ENCODE measurements around the gene DIMT1.

Gene DIMT1

DNA sequence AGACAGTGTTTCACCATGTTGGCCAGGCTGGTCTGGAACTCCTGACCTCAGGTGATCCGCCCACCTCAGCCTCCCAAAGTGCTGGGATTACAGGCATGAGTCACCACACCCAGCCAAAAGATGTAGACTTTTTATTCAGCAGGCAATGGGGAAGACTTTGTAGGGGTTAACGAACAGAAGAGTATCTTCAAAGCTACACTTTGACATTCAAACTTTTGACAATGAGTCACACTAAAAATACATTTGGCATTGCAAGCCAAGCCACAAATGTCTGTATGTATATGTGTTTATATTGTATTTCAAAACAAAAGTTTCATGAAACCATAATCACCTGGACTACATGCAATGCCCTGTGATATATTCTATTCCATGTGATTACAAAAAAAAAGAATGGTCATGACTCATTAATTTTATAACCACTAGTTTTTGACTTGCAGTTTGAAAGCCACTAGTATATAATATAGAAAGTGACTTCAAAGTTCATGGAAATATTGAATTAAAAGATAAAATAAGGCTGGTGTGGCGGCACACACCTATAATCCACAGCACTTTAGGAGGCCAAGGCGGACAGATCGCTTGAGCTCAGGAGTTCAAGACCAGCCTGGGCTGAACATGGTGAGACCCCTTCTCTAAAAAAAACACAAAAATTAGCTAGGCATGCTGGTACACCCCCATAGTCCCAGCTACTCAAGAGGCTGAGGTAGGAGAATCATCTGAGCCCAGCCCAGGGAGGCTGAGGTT is 8.3 kb downstream of the DIMT1 start:
- Histone ChIP-seq H3K27me3 (no peaks in the 10 kb centered on the region), H3K4me1 (no peaks in the 10 kb centered on the region), H3K9me3 (no peaks in the 10 kb centered on the region), H3K36me3 (peaks cover 77% of the 10 kb centered on the region), H3K4me3 (ENCODE audit: low read depth, low read length) (no peak overlapping the region)
- no peak for DNase-seq
- TF ChIP-seq CTCF (IDR thresholded peaks at IDR 0.05; ENCODE audit: low read depth, low read length) = no peak

- H3K4me3 ChIP-seq (ENCODE audit: low read depth, low read length) = no peak overlapping the region
- no peak for DNase-seq
- no peak for TF ChIP-seq CTCF (IDR thresholded peaks at IDR 0.05; ENCODE audit: low read depth, low read length)
- H3K36me3 ChIP-seq = peaks cover 75% of the 10 kb centered on the region
- H3K9me3 ChIP-seq = no peaks in the 10 kb centered on the region
- H3K27me3 ChIP-seq = no peaks in the 10 kb centered on the region
- no peaks in the 10 kb centered on the region for H3K4me1 ChIP-seq
Observed at GRCh38 chr5:62386824-62387223, 16.9 kb downstream of the DIMT1 start.

DNA sequence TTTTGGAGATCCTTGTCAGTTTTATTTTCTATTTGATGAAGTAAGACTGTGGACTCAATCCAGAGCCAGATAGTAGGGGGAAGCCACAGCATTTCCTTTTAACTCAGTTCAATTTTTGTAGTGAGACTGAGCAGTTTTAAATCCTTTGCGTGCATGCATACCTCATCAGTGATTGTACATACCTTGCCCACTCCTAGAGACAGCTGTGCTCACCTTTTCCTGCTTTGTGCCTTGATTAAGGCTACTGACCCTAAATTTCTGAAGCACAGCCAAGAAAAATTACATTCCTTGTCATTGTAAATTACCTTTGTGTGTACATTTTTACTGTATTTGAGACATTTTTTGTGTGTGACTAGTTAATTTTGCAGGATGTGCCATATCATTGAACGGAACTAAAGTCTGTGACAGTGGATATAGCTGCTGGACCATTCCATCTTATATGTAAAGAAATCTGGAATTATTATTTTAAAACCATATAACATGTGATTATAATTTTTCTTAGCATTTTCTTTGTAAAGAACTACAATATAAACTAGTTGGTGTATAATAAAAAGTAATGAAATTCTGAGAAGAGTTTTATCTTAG is 17.8 kb downstream of the DIMT1 start:
- H3K27me3 ChIP-seq = no peaks in the 10 kb centered on the region
- peaks cover 76% of the 10 kb centered on the region for H3K36me3 ChIP-seq
- H3K4me1 ChIP-seq = no peaks in the 10 kb centered on the region
- DNase-seq = no peak
- no peak overlapping the region for H3K4me3 ChIP-seq (ENCODE audit: low read depth, low read length)
- TF ChIP-seq CTCF (IDR thresholded peaks at IDR 0.05; ENCODE audit: low read depth, low read length) = no peak
- H3K9me3 ChIP-seq = no peaks in the 10 kb centered on the region

DNA sequence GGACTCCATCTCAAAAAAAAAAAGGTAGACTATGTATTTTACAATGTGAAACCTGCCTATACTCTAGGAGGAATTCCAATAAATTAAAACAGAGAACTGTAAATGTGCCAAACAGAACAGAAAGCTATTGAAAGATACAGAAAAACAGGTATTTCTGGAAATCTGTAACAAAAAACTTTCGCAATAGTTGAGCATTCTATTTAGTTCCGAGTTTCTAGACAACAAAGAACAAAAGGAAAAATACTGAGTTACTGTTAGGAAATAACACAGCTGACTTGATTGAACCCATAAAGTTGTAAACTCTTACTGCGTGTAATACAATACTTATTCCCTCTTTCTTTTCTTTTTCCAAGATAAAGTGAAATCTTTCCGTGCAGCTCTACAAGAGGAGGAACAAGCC is 18.6 kb downstream of the DIMT1 start:
- H3K9me3 ChIP-seq = no peaks in the 10 kb centered on the region
- no peaks in the 10 kb centered on the region for H3K4me1 ChIP-seq
- no peak overlapping the region for H3K4me3 ChIP-seq (ENCODE audit: low read depth, low read length)
- DNase-seq = no peak
- peaks cover 75% of the 10 kb centered on the region for H3K36me3 ChIP-seq
- no peaks in the 10 kb centered on the region for H3K27me3 ChIP-seq
- no peak for TF ChIP-seq CTCF (IDR thresholded peaks at IDR 0.05; ENCODE audit: low read depth, low read length)

DNA sequence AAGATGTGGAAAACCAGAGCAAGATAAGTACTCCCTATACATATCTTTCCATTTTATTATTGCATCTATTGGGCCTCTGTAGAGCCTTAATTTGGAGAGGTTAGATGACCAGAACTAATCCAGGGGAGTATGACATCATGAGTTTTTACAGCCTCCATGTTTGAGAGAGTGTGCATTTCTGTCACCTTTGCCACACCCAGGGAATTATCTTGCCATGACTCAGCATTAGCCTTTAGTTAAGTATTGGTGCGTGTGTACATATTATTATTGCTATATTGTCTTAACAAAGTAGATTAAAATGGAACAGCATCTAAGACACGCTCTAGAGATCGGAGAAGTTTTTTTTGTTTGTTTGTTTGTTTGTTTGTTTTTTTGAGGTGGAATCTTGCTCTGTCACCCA is 27.6 kb downstream of the DIMT1 start:
- DNase-seq = no peak

More for the DNA sequence above, 27.6 kb downstream of the DIMT1 start:
- H3K36me3 ChIP-seq = peaks cover 48% of the 10 kb centered on the region
- TF ChIP-seq CTCF (IDR thresholded peaks at IDR 0.05; ENCODE audit: low read depth, low read length) = no peak
- H3K4me1 ChIP-seq = no peaks in the 10 kb centered on the region
- H3K27me3 ChIP-seq = no peaks in the 10 kb centered on the region
- H3K4me3 ChIP-seq (ENCODE audit: low read depth, low read length) = no peak overlapping the region
- no peaks in the 10 kb centered on the region for H3K9me3 ChIP-seq

Measured in BE2C (cell line).